HepG2 (cell line): Measurements from ENCODE around the gene TMEM131. TPM values are rescaled to one million over a fixed set of nuclear protein-coding genes. Genes with fewer than 3 reads are reported as not detected.

Experiments used
- ATAC-seq: fragments of 200-7000 bp; cut with Tn5 transposase; 3 replicates; pipeline ENCODE4 v1.9.1; 2020; ENCODE audit warnings: mild to moderate bottlenecking, moderate library complexity
- BruUV-seq: library from RNA; stranded (reverse); fragments of 400-500 nt; replicated peaks from 2 replicates; lab custom pipeline; 2021; lab: Mats Ljungman, UMichigan
- CTCF ChIA-PET: fragments of 300-600 bp; formaldehyde crosslinking; extraction: SDS; loops from one replicate; lab custom pipeline; 2021; ENCODE audit warnings: low total read pairs, inconsistent platforms, low intra/inter-chr PET ratio; lab: Yijun Ruan, JAX
- POLR2A ChIA-PET: fragments of 350-600 bp; sonication (Branson Sonifier 250); formaldehyde crosslinking; loops from one replicate; lab custom pipeline; 2020; ENCODE audit warnings: antibody characterized with exemption, inconsistent platforms; lab: Yijun Ruan, JAX
- DNase-seq: peaks from one replicate; pipeline ENCODE4 v3.0.0-alpha.2; 2015; ENCODE audit warnings: low spot score
- FAIRE-seq: peaks from 3 replicates; lab custom pipeline; 2011; peaks lifted over from hg19 to GRCh38; lab: Jason Lieb, UNC
- H2AFZ ChIP-seq: one replicate; pipeline ENCODE4 v1.6.1; 2011; ENCODE audit warnings: low read length, inconsistent platforms
- H3K27ac ChIP-seq: fragments of 300-600 bp; 3 replicates; pipeline ENCODE4 v1.8.0; 2011; ENCODE audit warnings: mixed run types, mild to moderate bottlenecking, mixed read lengths, low read length, inconsistent platforms; ENCODE audit not compliant: insufficient read depth; ENCODE audit errors: extremely low read length
- H3K27me3 ChIP-seq, 2 experiments: fragments of 200-600 bp in 1 of 2; 2 replicates in 1 of 2; 3 replicates in 1 of 2; pipeline versions ENCODE4 v1.6.0 to v1.8.0; 2011; ENCODE audit warnings: low read length in 2 of 2, mild to moderate bottlenecking in 2 of 2, moderate library complexity in 2 of 2, inconsistent platforms in 1 of 2; ENCODE audit not compliant: insufficient read depth in 2 of 2, control insufficient read depth in 1 of 2
- H3K36me3 ChIP-seq, 2 experiments: fragments of 200-600 bp in 1 of 2; replicated peaks in 1 of 2; 2 replicates in 1 of 2; 3 replicates in 1 of 2; pipeline versions ENCODE4 v1.5.1 to v1.8.0; 2011; ENCODE audit warnings: low read length in 2 of 2, inconsistent platforms in 1 of 2; ENCODE audit not compliant: insufficient read depth in 2 of 2, control insufficient read depth in 1 of 2
- H3K4me1 ChIP-seq: 2 replicates; pipeline ENCODE4 v1.5.1; 2012; ENCODE audit warnings: low read length, inconsistent platforms; ENCODE audit not compliant: insufficient read depth
- H3K4me2 ChIP-seq: 2 replicates; pipeline ENCODE4 v1.6.0; 2011; ENCODE audit warnings: low read depth, low read length, inconsistent platforms
- H3K4me3 ChIP-seq, 3 experiments: fragments of 200-600 bp in 1 of 3; sonication (generic), shearing (Covaris generic) in 1 of 3; replicated peaks in 1 of 3; 2 replicates each; pipeline ENCODE4 v1.5.1; 2011 to 2016; ENCODE audit warnings: low read length in 3 of 3, inconsistent platforms in 2 of 3, low read depth in 2 of 3, mild to moderate bottlenecking in 2 of 3, control low read depth in 1 of 3, mixed read lengths in 1 of 3; ENCODE audit not compliant: insufficient read depth in 1 of 3
- H3K79me2 ChIP-seq: one replicate; pipeline ENCODE4 v1.6.1; 2011; ENCODE audit warnings: low read length, inconsistent platforms; ENCODE audit not compliant: insufficient read depth
- H3K9ac ChIP-seq: 2 replicates; pipeline ENCODE4 v1.6.0; 2011; ENCODE audit warnings: mild to moderate bottlenecking, low read depth, low read length, inconsistent platforms; ENCODE audit not compliant: insufficient read depth
- H3K9me3 ChIP-seq: 2 replicates; pipeline ENCODE4 v1.5.1; 2012; ENCODE audit warnings: mild to moderate bottlenecking, low read length
- H4K20me1 ChIP-seq: 2 replicates; pipeline ENCODE4 v1.6.0; 2011; ENCODE audit warnings: inconsistent platforms, mild to moderate bottlenecking, low read length, moderate library complexity; ENCODE audit not compliant: insufficient read depth
- GFI1 ChIP-seq: sonication (generic); formaldehyde crosslinking; IDR thresholded peaks from 2 replicates; pipeline ENCODE4 v1.5.0; 2020; ENCODE audit warnings: missing genetic modification reagents, mild to moderate bottlenecking, borderline replicate concordance
- KAT8 ChIP-seq: IDR thresholded peaks from 2 replicates; pipeline ENCODE4 v1.6.1; 2016; ENCODE audit warnings: missing genetic modification reagents, missing compliant biosample characterization
- NPAS2 ChIP-seq: sonication (generic); formaldehyde crosslinking; IDR thresholded peaks from 2 replicates; pipeline ENCODE4 v1.8.0; 2022; ENCODE audit warnings: mild to moderate bottlenecking, missing genetic modification reagents, borderline replicate concordance
- SSRP1 ChIP-seq: IDR thresholded peaks from 2 replicates; pipeline ENCODE4 v1.6.1; 2016; ENCODE audit warnings: control low read depth
- WGBS: methylation state at CpG from one replicate; pipeline ENCODE4 v1.1.6; 2017; ENCODE audit warnings: low lambda C conversion rate; 5-methylcytosine and 5-hydroxymethylcytosine counted together
- in situ Hi-C: cut with HindIII; loops from 2 replicates; pipeline ENCODE4 v1.10.0; 2017; ENCODE audit warnings: low pct_unique_long_range_greater_than_20kb; ENCODE audit not compliant: extremely low pct_ligation_motif_present
- intact Hi-C: fragments of 100-400 bp; cut with micrococcal nuclease; formaldehyde crosslinking; loops from one replicate; pipeline ENCODE4 v1.10.0; 2022; ENCODE audit not compliant: unreplicated experiment
- polyA plus RNA-seq, 8 experiments: library from polyadenylated mRNA; depleted of rRNA in 3 of 8; stranded (reverse) in 7 of 8; unstranded in 1 of 8; fragments of >200 nt; fragmentation: Illumina TruSeq in 4 of 8; extraction: Trizol in 4 of 8; gene quantifications; 2 replicates each; pipeline versions ENCODE4 v1.2.1 to v1.2.3, GENCODE V29; 2011 to 2016; ENCODE audit warnings: low read depth in 4 of 8, missing spikeins in 1 of 8, mixed read lengths in 1 of 8; ENCODE audit not compliant: insufficient read depth in 1 of 8
- total RNA-seq, 5 experiments: library from RNA; depleted of rRNA; stranded (reverse); fragments of >200 nt; fragmentation: Illumina TruSeq; extraction: Trizol; gene quantifications; 2 replicates each; pipeline ENCODE4 v1.2.3, GENCODE V29; 2016; ENCODE audit warnings: low read depth in 1 of 5
- TF ChIP-seq, protein P1 (sequence below): sonication (generic); formaldehyde crosslinking; IDR thresholded peaks from 2 replicates; pipeline ENCODE4 v1.5.1; 2020; ENCODE audit warnings: mild to moderate bottlenecking, missing genetic modification reagents, borderline replicate concordance
- TF ChIP-seq, protein P2 (sequence below): sonication (generic); formaldehyde crosslinking; conservative IDR thresholded peaks from 2 replicates; pipeline ENCODE4 v1.4.0; 2020; ENCODE audit warnings: missing genetic modification reagents
- TF ChIP-seq, protein P3 (sequence below): sonication (generic); formaldehyde crosslinking; IDR thresholded peaks from 2 replicates; pipeline ENCODE4 v1.5.1; 2020; ENCODE audit warnings: missing genetic modification reagents, mild to moderate bottlenecking, borderline replicate concordance

TMEM131 gene
- total and polyA plus RNA-seq, 2 of the 13 experiments (the other 11 are each of a cell fraction or from before 2014, with no cell fraction given), result 17.9 to 19.5 TPM

DNA sequence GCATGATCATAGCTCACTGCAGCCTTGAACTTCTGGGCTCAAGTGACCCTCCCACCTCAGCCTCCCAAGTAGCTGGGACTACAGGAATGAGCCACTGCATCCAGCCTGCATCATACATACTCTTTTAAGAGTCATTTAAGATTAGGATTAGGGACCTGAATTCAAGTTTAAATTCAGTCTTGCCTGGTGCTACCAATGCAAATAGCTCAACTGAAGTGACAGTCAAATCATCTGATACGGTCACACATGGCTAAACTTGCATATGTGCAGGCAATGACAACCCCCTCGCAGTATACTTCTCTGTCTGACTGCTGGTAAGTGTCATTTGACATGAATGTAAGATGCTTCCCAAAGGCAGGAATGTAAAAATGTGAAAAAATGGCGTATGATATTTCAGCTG, 31.8 kb upstream of the TMEM131 start (continued):
- TF ChIP-seq, protein P1, sequence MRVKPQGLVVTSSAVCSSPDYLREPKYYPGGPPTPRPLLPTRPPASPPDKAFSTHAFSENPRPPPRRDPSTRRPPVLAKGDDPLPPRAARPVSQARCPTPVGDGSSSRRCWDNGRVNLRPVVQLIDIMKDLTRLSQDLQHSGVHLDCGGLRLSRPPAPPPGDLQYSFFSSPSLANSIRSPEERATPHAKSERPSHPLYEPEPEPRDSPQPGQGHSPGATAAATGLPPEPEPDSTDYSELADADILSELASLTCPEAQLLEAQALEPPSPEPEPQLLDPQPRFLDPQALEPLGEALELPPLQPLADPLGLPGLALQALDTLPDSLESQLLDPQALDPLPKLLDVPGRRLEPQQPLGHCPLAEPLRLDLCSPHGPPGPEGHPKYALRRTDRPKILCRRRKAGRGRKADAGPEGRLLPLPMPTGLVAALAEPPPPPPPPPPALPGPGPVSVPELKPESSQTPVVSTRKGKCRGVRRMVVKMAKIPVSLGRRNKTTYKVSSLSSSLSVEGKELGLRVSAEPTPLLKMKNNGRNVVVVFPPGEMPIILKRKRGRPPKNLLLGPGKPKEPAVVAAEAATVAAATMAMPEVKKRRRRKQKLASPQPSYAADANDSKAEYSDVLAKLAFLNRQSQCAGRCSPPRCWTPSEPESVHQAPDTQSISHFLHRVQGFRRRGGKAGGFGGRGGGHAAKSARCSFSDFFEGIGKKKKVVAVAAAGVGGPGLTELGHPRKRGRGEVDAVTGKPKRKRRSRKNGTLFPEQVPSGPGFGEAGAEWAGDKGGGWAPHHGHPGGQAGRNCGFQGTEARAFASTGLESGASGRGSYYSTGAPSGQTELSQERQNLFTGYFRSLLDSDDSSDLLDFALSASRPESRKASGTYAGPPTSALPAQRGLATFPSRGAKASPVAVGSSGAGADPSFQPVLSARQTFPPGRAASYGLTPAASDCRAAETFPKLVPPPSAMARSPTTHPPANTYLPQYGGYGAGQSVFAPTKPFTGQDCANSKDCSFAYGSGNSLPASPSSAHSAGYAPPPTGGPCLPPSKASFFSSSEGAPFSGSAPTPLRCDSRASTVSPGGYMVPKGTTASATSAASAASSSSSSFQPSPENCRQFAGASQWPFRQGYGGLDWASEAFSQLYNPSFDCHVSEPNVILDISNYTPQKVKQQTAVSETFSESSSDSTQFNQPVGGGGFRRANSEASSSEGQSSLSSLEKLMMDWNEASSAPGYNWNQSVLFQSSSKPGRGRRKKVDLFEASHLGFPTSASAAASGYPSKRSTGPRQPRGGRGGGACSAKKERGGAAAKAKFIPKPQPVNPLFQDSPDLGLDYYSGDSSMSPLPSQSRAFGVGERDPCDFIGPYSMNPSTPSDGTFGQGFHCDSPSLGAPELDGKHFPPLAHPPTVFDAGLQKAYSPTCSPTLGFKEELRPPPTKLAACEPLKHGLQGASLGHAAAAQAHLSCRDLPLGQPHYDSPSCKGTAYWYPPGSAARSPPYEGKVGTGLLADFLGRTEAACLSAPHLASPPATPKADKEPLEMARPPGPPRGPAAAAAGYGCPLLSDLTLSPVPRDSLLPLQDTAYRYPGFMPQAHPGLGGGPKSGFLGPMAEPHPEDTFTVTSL (CRISPR knock-in tag), result no peak
- TF ChIP-seq NPAS2 (CRISPR knock-in tag), result no peak
- TF ChIP-seq SSRP1, result no peak

DNA sequence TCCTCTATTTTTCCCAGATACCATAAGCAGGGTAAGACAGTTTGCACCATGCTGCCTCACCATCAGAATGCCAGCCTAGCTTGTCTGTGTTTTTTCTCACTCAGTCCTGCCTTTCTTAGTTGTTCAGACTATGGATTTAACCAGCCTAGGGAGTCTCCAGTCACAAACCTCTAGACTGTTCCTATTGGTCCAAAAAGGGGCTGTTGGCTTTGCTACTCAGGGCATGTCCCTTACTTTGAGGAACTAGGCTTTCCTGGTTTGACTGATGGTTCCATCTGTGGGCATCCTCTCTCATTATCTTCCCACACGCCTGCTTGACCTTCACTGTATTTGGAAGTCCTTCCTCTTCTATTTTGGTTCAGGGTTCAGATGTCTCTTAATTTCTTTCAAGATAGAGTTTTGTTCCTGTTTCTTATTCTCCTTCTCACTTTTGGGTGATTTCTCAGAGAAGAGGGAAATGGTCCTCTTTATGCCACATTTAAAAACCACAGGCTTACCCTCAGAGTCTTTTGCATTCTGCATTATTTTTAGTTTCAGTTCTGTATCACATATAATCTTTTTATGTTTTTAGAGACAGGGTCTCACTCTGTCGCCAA, 31.3 kb upstream of the TMEM131 start:
- Histone ChIP-seq H3K27ac (no peak overlapping the region), H3K4me2 (no peak overlapping the region), H3K9me3 (no peaks in the 10 kb centered on the region), H3K27me3 (peaks cover 0 to 5% of the 10 kb centered on the region in 2 experiments; a peak in 1 of 5 replicates), H3K36me3 (no peaks in the 10 kb centered on the region), H3K9ac (no peak overlapping the region), H3K4me1 (no peaks in the 10 kb centered on the region), H3K4me3 (no peak overlapping the region), H2AFZ (no peak overlapping the region), H4K20me1 (no peaks in the 10 kb centered on the region), H3K79me2 (no peaks in the 10 kb centered on the region)
- ATAC-seq, result no peak
- CTCF ChIA-PET, result no interaction called here
- 26% methylated on average over 2 of the region's 2 CpGs for whole genome bisulfite sequencing
- intact Hi-C loops, result no loop called here
- FAIRE-seq, result no peak
- BruUV-seq, result no TSS peak
- DNase-seq, result no peak
- POLR2A ChIA-PET, result no interaction called here
- in situ Hi-C loops, result no loop called here
- TF ChIP-seq, protein P2, sequence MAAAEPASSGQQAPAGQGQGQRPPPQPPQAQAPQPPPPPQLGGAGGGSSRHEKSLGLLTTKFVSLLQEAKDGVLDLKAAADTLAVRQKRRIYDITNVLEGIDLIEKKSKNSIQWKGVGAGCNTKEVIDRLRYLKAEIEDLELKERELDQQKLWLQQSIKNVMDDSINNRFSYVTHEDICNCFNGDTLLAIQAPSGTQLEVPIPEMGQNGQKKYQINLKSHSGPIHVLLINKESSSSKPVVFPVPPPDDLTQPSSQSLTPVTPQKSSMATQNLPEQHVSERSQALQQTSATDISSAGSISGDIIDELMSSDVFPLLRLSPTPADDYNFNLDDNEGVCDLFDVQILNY (CRISPR knock-in tag), result no peak
- no peak for TF ChIP-seq GFI1 (CRISPR knock-in tag)
- TF ChIP-seq, protein P3, sequence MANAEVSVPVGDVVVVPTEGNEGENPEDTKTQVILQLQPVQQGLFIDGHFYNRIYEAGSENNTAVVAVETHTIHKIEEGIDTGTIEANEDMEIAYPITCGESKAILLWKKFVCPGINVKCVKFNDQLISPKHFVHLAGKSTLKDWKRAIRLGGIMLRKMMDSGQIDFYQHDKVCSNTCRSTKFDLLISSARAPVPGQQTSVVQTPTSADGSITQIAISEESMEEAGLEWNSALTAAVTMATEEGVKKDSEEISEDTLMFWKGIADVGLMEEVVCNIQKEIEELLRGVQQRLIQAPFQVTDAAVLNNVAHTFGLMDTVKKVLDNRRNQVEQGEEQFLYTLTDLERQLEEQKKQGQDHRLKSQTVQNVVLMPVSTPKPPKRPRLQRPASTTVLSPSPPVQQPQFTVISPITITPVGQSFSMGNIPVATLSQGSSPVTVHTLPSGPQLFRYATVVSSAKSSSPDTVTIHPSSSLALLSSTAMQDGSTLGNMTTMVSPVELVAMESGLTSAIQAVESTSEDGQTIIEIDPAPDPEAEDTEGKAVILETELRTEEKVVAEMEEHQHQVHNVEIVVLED (CRISPR knock-in tag), result no peak
- no peak for TF ChIP-seq KAT8
